ENCODE results near the gene HLA-DPB1.
A peak's percentile ranks its signal among the peaks of the same experiment; 100 is the strongest.

Gene HLA-DPB1

DNA sequence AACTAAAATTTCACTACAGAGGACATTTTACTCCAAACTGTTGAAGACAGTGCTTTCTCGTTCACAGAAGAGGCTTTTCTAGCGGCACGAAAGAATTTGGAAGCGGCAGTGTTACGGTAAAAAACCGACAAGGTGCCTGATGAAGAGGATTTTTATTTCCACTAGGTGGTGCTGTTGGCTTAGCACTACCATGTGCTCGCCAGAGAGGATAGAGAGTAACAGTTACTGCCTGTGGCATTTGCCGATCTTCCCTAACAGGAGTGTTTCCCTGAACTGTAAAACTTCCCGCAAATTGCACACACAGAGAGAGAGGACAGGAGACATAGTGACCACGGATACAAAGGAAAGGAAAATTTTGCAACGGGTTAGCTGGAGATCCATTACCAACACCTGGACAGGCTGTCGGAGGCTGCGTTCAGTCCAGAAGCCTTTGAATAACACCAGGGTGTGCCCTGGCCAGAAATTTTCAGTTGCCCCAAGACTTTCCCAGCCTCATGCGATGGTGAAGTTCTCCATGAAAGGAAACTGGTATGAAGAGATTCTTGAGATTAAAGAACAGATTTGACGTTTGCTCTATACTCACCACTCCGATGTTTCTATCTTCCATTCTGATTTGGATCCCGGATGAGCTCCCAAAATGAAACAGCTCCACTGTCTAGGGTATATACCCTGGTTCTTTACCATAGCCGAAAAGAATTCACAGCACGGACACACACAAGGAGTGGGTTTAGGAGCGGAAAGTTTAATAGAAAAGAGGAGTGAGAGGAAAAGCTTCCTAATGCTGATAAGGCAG, 48.1 kb downstream of the HLA-DPB1 start:
- TF ChIP-seq CTCF (IDR thresholded peaks at IDR 0.05; ENCODE audit: low read depth, low read length): peak; percentile 20
- no peak for DNase-seq (ENCODE audit: extremely low read depth, low read depth)

- DNase-seq (ENCODE audit: extremely low read depth, low read depth): no peak
- no peak for TF ChIP-seq CTCF (IDR thresholded peaks at IDR 0.05; ENCODE audit: low read depth, low read length)
Measured at GRCh38 chr6:33124525-33124901, 48.7 kb downstream of the HLA-DPB1 start.

- TF ChIP-seq CTCF (IDR thresholded peaks at IDR 0.05; ENCODE audit: low read depth, low read length): no peak
- no peak for DNase-seq (ENCODE audit: extremely low read depth, low read depth)
Measured at GRCh38 chr6:33124947-33125346, 49.2 kb downstream of the HLA-DPB1 start.

DNA sequence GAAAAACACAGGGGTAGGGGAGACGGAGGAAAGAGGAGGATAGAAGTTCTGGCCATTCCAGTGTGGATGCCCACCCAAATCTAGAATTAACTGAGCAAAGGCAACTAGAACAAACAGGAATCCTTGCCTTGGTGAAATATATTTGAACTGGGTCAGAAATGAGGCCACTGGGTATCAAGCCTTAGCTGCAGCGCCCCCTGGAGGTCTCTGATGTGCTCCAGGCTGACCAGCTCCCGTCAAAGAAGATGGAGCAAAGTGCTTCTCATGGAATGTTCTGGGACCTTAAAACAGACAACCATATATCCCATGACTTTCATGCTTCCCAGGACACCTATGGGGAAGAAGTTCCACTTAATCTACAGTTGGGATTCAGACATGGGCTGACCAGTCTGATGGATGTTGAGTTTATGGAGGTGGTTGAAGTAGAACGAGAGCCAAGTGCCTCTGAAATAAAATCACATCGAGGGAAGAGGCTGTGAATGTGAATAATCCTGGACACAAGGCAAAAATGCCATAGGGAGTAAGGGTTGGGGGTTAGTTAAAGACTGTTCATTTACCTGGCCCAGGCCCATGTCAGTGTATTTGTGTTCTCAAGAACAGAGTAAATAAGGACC, 50.4 kb downstream of the HLA-DPB1 start:
- peak; percentile 58 for TF ChIP-seq CTCF (IDR thresholded peaks at IDR 0.05; ENCODE audit: low read depth, low read length)
- DNase-seq (ENCODE audit: extremely low read depth, low read depth): no peak

GRCh38 chr6:33128318-33128717, 52.5 kb downstream of the HLA-DPB1 start:
- TF ChIP-seq CTCF (IDR thresholded peaks at IDR 0.05; ENCODE audit: low read depth, low read length): no peak
- DNase-seq (ENCODE audit: extremely low read depth, low read depth): no peak

- no peak for TF ChIP-seq CTCF (IDR thresholded peaks at IDR 0.05; ENCODE audit: low read depth, low read length)
- DNase-seq (ENCODE audit: extremely low read depth, low read depth): no peak
Measured at GRCh38 chr6:33132081-33132524, 56.3 kb downstream of the HLA-DPB1 start.

DNA sequence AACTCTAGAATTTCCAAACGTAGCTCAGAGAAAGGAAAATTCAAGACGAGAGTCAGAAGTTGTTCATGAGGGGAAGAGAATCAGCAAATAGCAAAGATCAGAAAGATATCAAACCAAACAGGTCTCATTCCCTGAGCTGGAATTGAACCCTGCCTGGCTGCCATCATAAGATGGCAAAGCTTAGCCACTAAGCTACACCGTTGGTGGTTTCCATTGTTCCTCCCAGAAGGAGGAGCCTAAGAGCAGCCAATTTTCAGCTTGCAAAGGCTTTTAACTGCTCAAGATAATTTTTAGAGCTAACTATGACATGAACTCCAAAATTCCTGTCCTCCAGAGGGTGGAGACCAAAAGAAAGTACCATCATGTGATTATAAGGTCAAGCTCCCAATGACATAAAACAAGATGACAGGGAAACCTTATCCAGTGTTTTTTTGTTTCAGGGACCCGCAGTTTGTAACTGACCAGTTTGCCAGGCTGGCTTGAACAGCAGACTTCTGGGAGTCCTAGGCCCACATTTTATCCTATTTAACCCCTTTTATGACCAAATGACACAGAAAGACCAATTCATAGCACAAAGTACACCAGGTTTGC, 60.6 kb downstream of the HLA-DPB1 start:
- no peak for DNase-seq (ENCODE audit: extremely low read depth, low read depth)
- TF ChIP-seq CTCF (IDR thresholded peaks at IDR 0.05; ENCODE audit: low read depth, low read length): no peak

Measured in AG09319 (cell line).